MG63 (cell line): ENCODE data around the gene NKD2. TPM values are rescaled to one million over a fixed set of nuclear protein-coding genes. Genes with fewer than 3 reads are reported as not detected.
"Not testable (repeated sequence)": the region's sequence is repeated elsewhere in the genome, so short reads cannot be mapped to it uniquely, and the experiment has no call there.

Source experiments
- DNase-seq: peaks from one replicate; pipeline ENCODE4 v3.0.0-alpha.2; 2020
- H3K27me3 ChIP-seq: fragments of 250-450 bp; sonication (Bioruptor Pico); 2 replicates; pipeline ENCODE4 v1.5.1; 2020; ENCODE audit warnings: mild to moderate bottlenecking, moderate library complexity
- H3K36me3 ChIP-seq: fragments of 250-450 bp; sonication (Bioruptor Pico); 2 replicates; pipeline ENCODE4 v1.5.1; 2020; ENCODE audit warnings: mild to moderate bottlenecking, moderate library complexity
- H3K4me3 ChIP-seq: fragments of 250-450 bp; sonication (Bioruptor Pico); 2 replicates; pipeline ENCODE4 v1.5.1; 2020; ENCODE audit warnings: mild to moderate bottlenecking, moderate library complexity
- H3K9me3 ChIP-seq: fragments of 250-450 bp; sonication (Bioruptor Pico); 2 replicates; pipeline ENCODE4 v1.5.1; 2020; ENCODE audit warnings: mild to moderate bottlenecking, moderate library complexity
- total RNA-seq: library from RNA; depleted of rRNA; stranded (reverse); fragments of >200 nt; shearing (Covaris generic); gene quantifications from 2 replicates; pipeline ENCODE4 v1.2.3, GENCODE V29; 2014; ENCODE audit warnings: low replicate concordance

Gene NKD2
- total RNA-seq, 1 experiment from 2014 or later = 3.4 TPM

- peaks cover 12% of the 10 kb centered on the region for H3K9me3 ChIP-seq
- H3K36me3 ChIP-seq = no peaks in the 10 kb centered on the region
- no peaks in the 10 kb centered on the region for H3K27me3 ChIP-seq
- DNase-seq = no peak
- H3K4me3 ChIP-seq = no peak overlapping the region
Measured at GRCh38 chr5:991472-992267, 16.9 kb upstream of the NKD2 start.

GRCh38 chr5:994272-994607, 14.4 kb upstream of the NKD2 start:
- no peaks in the 10 kb centered on the region for H3K36me3 ChIP-seq
- no peaks in the 10 kb centered on the region for H3K27me3 ChIP-seq
- no peaks in the 10 kb centered on the region for H3K9me3 ChIP-seq
- no peak for DNase-seq
- no peak overlapping the region for H3K4me3 ChIP-seq

- H3K9me3 ChIP-seq = no peaks in the 10 kb centered on the region
- no peak for DNase-seq
- H3K4me3 ChIP-seq = no peak overlapping the region
- no peaks in the 10 kb centered on the region for H3K36me3 ChIP-seq
- H3K27me3 ChIP-seq = no peaks in the 10 kb centered on the region
Measured at GRCh38 chr5:994821-995220, 13.8 kb upstream of the NKD2 start.

GRCh38 chr5:995318-995717, 13.3 kb upstream of the NKD2 start:
- Histone ChIP-seq H3K9me3 (no peaks in the 10 kb centered on the region), H3K4me3 (no peak overlapping the region), H3K36me3 (no peaks in the 10 kb centered on the region), H3K27me3 (no peaks in the 10 kb centered on the region)
- DNase-seq = no peak

GRCh38 chr5:997001-997474, 11.6 kb upstream of the NKD2 start:
- Histone ChIP-seq H3K36me3 (no peaks in the 10 kb centered on the region), H3K27me3 (no peaks in the 10 kb centered on the region), H3K9me3 (no peaks in the 10 kb centered on the region), H3K4me3 (peak overlapping the region; percentile 7; the same call in 1 of the 2 replicates)
- peak; percentile 68 for DNase-seq

GRCh38 chr5:997711-998110, 10.9 kb upstream of the NKD2 start:
- Histone ChIP-seq H3K27me3 (no peaks in the 10 kb centered on the region), H3K36me3 (no peaks in the 10 kb centered on the region), H3K9me3 (no peaks in the 10 kb centered on the region), H3K4me3 (no peak overlapping the region)
- no peak for DNase-seq

- Histone ChIP-seq H3K9me3 (no peaks in the 10 kb centered on the region), H3K27me3 (no peaks in the 10 kb centered on the region), H3K4me3 (no peak overlapping the region), H3K36me3 (no peaks in the 10 kb centered on the region)
- DNase-seq = no peak
Measured at GRCh38 chr5:998246-999031, 10.2 kb upstream of the NKD2 start.

GRCh38 chr5:999032-999501, 9.5 kb upstream of the NKD2 start:
- no peaks in the 10 kb centered on the region for H3K36me3 ChIP-seq
- H3K9me3 ChIP-seq = no peaks in the 10 kb centered on the region
- DNase-seq = no peak
- no peaks in the 10 kb centered on the region for H3K27me3 ChIP-seq
- no peak overlapping the region for H3K4me3 ChIP-seq

GRCh38 chr5:999724-1000123, 8.9 kb upstream of the NKD2 start:
- Histone ChIP-seq H3K27me3 (no peaks in the 10 kb centered on the region), H3K9me3 (no peaks in the 10 kb centered on the region), H3K4me3 (no peak overlapping the region), H3K36me3 (no peaks in the 10 kb centered on the region)
- DNase-seq = no peak

- Histone ChIP-seq H3K9me3 (no peaks in the 10 kb centered on the region), H3K36me3 (no peaks in the 10 kb centered on the region), H3K27me3 (no peaks in the 10 kb centered on the region), H3K4me3 (no peak overlapping the region)
- no peak for DNase-seq
Measured at GRCh38 chr5:1000329-1000728, 8.3 kb upstream of the NKD2 start.

- H3K36me3 ChIP-seq, H3K27me3 ChIP-seq, DNase-seq, H3K4me3 ChIP-seq, H3K9me3 ChIP-seq: not testable (repeated sequence)
Measured at GRCh38 chr5:1000831-1001230, 7.8 kb upstream of the NKD2 start.

GRCh38 chr5:1001406-1002270, 7.0 kb upstream of the NKD2 start:
- Histone ChIP-seq H3K36me3 (no peaks in the 10 kb centered on the region), H3K27me3 (no peaks in the 10 kb centered on the region), H3K4me3 (no peak overlapping the region), H3K9me3 (no peaks in the 10 kb centered on the region)
- DNase-seq = no peak

GRCh38 chr5:1002271-1002546, 6.4 kb upstream of the NKD2 start:
- Histone ChIP-seq H3K27me3 (no peaks in the 10 kb centered on the region), H3K4me3 (no peak overlapping the region), H3K36me3 (no peaks in the 10 kb centered on the region), H3K9me3 (no peaks in the 10 kb centered on the region)
- no peak for DNase-seq

- no peaks in the 10 kb centered on the region for H3K9me3 ChIP-seq
- H3K27me3 ChIP-seq = peaks cover 2% of the 10 kb centered on the region; the same call in 1 of the 2 replicates
- no peak overlapping the region for H3K4me3 ChIP-seq
- no peaks in the 10 kb centered on the region for H3K36me3 ChIP-seq
- DNase-seq = no peak
Measured at GRCh38 chr5:1002836-1003235, 5.8 kb upstream of the NKD2 start.

- H3K27me3 ChIP-seq = peaks cover 8% of the 10 kb centered on the region
- DNase-seq = peak; percentile 43
- H3K9me3 ChIP-seq = no peaks in the 10 kb centered on the region
- no peaks in the 10 kb centered on the region for H3K36me3 ChIP-seq
- no peak overlapping the region for H3K4me3 ChIP-seq
Measured at GRCh38 chr5:1003296-1003937, 5.2 kb upstream of the NKD2 start.

GRCh38 chr5:1004461-1005248, 3.9 kb upstream of the NKD2 start:
- no peaks in the 10 kb centered on the region for H3K36me3 ChIP-seq
- peaks cover 15% of the 10 kb centered on the region for H3K27me3 ChIP-seq
- no peak overlapping the region for H3K4me3 ChIP-seq
- H3K9me3 ChIP-seq = no peaks in the 10 kb centered on the region
- no peak for DNase-seq
